ENCODE data around the gene SLC36A1.

SLC36A1 gene

DNA sequence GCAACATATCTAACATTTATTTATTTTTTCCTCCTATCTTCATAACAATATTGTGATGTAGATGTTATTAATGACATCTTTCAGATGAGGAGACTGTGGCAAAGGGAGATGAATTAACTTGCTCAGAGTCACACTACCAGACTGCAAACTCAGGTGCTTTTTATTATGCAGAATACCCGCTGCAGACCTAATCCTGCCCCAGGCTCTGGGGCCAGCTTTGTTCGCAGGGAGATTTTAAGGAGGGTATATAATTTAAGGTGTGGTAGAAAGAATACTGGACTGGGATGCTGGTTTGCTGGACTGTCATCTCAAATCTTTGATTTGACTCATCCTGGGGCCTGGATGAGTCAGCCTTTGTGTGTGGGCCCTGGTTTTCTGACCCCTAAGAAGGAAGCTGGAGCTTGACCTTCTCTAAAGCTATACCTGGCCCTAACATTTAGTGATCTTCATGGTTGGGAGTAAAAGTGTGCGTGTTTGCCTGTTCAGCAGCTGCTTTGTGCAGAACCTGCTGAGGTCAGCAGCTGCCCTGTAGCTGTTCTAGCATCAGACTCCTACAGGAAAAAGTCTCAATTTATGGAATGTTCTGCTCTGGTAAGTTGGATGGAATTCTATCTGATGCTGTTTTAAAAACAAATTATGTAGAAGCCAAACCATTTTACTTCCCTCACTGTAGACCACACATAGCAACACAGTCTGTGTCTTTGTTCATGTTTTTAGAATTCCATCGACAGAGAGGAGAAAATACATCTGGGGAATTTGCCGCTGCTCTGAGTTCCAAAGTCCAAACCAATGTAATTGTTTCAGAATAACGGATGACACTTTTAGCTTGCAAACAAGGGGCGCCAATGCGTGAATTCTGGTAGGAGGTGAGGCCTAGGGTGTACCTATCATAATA, 4.5 kb downstream of the SLC36A1 start:
- DNase-seq = no peak

DNA sequence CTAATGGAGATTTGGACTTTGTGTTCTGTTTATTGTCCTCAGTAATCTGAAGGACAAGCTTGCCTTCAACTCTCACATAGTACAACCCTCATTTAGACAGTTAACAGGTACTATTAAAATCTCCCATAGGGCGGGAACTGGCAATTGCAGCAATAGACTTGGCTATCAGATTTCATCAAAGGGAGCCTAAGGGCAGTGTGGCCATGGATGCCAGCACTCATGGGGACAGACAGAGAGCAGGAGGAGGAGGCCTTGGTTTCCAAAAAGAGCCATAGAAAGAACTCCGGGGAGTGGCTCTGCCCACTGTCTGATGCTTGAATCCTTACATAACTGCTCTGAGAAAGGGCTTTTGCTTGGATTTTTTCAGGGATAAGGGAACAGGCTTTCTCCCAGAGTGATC, 6.8 kb downstream of the SLC36A1 start:
- DNase-seq = peak; percentile 76

DNA sequence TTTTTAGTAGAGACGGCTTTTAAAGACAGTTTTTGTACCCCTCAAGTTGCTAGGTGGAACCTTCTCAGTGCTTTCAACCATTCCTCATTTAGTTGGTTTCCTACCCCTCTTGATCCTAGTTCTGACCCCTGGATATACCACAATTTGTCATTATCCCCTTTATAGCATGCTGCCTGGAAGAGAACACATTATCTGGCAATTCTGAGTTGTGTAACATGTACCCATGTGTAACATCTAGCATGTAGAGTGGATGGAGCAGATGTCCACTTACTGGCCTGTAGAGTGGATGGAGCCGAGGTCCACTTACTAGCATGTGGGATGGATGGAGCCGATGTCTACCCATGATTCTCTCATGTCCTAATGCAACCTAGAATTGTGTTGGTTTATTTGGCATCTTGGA, 7.5 kb downstream of the SLC36A1 start:
- no peak for DNase-seq

DNA sequence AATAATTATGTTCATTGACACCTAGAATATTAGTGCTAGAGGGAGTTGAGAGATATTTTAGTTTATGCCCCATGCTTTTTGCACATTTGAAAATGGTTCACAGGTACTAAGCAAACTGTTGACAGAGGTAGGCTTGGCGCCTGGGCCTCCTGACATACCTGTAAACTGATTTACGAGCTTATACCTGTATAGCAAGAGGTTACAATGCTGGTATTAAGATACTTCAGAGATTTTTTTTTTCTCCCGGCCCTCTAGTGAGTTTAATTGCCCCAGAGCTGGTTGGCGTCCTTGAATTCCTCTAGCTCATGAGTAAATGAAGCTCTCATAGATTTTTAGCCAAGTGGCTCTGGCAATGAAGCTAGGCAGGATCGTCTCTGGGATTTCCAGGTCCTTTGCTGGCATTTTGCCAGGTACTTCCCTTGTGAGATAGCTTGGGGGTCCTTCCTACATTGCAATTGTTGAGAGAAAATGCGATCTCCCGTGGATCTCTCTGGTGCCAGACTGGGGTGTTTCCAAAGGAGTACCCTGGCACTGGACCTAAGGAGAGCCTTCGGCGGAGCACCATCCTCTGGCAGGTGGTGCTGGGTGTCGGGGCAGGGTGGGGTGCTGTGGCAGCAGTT, 9.0 kb downstream of the SLC36A1 start:
- DNase-seq = no peak

DNA sequence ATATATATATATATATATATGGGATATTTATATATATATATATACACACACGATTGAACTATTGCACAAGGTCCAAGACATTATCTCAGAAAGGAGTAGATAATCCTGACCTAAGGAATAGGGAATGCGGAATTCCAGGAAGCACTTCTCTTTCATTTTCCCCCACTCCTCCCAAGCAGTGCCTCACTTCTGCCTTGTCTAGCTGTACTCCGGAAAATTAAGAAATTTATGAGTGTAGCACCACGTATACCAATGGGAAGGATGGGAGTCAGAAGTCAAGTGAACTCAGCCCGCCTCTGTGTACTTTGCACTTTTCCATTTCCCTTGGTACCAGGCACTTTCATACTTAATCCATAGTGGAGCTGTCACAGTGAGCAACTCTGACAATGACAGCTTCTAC, 10.9 kb downstream of the SLC36A1 start:
- DNase-seq = no peak

DNA sequence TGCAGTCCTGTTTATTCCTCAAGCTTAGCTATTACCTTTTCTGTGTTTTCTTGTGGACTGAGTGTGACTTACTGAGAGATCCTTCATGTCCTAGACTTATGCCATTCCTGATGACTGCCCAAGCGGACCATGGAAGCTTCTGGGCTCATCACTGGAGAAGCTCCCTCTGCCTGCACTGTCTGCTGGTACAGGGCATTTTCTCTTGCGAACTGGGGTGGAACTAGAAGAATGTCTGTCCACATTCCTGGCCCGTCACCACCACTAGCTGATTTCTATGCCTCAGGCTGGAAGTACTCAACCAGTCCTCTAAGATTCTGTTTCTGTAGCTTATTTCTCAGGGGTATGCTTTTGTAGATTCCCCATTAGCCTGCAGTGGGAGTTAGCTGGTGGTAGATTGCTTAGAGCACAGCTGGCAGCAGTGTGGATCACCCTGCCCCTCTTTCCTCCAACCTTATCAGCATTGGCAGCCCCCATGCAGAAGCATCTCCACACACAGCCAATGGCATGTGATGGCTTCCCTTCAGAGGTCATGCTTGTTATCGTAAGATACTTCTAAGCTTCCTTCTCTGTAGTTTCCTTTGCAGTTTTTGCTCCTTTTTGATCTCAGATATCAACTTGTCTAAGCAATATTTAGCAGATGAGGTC, 12.4 kb downstream of the SLC36A1 start:
- DNase-seq = no peak

DNA sequence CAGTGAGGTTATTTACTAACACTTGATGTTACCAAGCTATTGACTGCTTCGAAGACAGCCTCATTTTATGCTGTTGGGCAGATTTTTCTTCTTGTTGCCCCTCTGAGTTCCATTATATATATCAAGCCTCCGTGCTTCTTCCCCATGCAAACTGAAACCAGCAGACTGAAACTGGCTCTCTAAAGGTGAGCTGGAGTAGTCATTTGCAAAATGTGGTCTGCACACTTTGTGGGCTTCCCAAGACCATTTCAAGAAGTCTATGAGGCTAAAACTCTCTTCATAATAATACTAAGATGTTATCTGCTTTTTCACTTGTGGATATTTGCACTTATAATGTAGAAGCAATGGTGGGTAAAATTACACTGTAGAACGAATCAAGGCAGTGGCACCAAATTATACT, 13.9 kb downstream of the SLC36A1 start:
- DNase-seq = no peak

DNA sequence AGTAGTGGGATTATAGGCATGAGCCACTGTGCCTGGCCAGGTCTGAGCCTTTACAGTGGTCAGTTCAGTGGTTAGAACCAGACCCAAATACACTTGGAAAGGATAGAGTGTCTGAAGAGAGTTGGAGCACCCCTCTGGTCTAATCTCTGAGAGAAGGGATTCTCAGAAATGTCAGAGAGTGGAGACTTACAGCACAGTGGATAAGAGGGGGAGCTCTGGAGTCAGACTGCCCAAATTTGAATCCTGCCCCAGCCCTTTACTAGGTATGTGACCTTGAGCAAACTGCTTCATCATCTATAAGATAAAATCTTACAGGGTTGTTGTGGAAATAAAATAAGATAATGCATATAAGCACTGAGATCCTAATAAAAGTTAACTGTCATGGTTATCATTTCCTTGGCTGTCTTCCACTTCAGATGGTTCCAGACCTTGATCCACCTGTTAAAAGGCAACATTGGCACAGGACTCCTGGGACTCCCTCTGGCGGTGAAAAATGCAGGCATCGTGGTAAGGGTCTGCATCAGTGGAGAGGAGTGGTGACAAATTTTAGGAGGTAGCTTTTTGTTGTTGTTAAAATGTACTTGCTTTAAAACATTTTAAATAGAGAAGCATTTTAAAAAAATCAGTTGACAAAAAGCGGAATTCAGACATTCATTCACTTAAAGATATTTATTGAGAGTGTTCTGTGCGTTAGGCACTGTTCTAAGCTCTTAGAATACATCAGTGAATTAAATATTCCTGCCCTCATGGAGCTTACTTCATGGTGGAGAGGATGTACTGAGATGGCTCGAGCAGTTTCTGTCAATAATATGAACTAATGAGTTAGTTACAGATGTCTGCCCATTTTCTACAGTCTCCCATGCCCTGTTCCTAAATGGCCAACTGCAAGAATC, 16.0 kb downstream of the SLC36A1 start:
- DNase-seq = no peak

DNA sequence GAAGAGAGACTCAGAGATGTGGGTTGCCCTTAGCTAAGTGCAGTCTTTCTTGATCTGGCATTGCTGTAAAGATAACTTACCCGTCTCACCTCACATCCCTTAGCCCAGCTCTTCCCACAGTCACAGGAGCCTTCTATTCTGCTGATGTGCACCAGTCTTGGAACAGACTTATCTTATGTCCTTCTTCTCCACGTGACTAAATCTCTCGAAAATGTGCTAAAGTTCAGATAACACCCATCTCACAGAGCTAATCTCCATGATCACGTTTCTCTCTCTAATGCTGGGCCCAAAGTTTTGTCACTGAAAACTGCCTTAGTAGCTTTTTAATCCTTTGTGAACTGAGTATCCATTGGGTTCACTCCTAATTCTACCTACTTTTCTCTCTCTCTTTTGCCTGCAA, 16.7 kb downstream of the SLC36A1 start:
- no peak for DNase-seq

DNA sequence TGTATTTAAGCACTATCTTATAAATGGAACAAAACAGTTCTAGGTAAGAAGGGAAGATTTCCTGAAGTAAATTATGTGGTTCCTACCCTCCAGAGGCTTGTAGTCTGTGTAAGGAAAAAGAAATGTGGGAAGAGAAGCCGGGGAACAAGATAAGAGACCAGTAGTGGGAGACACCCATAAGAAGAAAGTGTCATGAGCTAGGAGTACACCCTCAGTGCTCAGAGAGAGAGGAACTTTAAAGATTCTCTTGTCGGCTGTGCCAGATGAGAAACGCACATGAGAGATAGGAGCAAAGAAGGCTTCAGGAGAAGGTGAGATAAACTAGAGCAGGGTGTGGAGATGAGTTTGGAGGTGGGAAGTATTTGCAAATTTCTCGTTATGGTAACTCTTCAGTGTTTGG, 18.1 kb downstream of the SLC36A1 start:
- DNase-seq = no peak

DNA sequence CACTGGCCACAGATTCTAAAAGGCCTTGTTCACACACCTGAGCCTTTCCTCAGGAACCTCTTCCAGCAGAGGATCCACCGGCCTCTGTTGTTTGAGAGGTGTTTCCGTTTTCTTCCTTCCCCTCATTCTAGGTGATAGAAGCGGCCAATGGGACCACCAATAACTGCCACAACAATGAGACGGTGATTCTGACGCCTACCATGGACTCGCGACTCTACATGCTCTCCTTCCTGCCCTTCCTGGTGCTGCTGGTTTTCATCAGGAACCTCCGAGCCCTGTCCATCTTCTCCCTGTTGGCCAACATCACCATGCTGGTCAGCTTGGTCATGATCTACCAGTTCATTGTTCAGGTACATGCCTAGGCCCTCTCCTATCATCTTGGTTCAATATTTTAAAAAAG, 20.2 kb downstream of the SLC36A1 start:
- DNase-seq = no peak

DNA sequence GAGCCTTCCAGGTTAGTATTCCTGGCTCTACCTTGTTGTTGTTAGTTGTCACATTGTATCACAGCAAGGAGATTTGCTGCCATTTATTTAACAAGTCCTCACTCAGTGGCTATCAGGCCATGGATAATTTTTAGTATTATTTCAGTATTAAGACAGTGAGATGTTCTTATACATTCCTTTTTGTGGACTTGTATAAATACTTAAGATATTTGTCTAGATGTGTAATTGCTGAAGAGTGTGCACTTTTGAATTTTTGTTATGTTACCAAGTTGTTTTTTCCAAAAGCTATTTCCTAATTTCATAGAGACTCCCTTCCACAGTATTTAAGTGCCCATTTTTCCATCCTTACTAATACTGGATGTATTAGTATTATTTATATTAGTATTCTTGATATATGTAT, 22.0 kb downstream of the SLC36A1 start:
- no peak for DNase-seq

DNA sequence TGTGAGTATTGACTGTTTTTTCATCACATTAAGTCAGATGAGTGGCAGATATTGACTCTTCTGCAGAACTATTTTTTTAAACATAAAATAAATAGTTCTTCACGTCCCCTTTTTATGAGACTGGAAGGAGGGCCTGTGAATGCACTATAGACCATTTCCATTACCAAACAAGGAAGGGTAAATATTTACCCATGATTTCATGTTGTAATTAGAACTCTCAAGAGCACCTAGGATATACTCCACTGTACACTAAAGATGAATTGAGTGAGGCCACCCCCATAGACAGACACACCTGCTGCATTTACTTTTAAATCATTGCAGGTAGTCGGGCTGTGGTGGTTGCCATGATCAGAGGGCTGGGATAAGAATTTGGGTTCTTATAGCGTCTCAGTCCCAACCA, 22.6 kb downstream of the SLC36A1 start:
- peak; percentile 96 for DNase-seq

DNA sequence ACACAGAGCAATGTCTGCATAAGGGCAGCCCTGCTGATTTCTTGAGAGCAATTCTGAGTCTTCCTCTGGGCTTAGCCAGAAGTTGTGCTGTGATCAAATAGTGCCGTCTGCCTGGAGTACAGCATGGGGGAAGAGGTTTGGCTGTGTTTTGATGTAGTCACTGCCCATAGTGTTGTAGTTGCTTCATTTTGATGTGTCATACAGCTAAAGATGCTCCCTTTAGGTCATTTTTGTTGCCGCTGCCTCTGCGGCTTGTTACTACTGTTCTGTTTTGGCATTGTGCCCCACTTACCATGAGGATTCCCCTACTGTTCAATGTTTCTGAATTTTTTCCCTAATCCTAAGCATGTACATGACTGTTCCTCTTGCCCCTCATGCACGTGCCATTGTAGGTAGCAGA, 23.0 kb downstream of the SLC36A1 start:
- DNase-seq = no peak

DNA sequence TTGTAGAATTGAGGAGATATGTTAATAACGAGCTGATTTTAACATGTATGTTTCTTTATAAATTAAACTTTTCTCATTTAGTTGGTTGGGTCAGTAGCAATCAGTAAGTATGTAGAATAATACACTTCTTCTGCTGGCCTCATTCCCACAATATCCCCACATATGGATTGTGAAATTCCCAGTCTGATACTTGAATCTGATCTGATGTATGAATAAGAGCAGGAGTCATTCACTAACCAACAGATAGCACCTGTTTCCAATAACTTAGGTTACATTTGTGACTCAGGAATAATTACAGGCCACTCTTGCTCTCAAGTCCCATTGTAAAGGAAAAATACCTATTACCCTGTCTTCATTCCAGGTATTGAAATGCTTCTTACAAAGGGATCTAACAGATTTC, 23.9 kb downstream of the SLC36A1 start:
- DNase-seq = peak; percentile 80

DNA sequence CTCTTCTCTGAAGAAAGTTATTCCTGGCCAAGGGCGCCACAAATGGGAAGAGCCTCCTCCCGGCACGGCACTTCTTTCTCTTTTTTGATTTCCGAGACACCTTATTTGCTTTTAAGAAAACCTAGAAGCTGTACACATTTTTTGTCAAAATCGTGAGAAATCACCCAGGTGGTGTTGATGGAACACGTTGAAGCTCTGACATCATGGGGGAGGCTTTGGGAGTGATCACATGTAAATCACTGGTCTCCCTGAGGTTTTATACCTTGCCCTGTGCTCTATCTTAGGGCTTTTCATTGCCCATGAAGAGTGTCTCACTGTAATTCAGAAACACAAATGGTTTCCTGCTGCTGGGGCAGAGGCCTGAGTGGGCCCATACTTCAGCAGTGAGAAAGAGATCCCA, 27.4 kb downstream of the SLC36A1 start:
- no peak for DNase-seq

DNA sequence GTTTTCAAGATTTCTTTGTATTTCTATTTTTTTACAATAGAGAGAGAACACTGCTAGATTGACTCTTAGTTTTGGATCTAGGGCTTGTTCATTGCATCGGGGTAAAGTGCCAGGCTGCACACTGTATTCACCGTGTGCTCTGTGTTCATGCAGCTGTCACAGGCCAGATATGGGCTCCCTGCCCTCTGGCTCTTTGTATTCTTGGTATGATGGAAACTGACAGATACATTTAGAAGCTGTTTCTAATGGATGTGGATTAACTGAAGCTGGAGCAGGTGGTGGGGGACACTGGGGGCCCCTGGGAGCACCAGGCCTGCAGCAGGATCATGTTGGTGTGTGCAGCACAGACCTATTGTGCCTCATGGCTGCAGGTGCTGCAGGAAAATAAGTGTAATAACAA, 28.0 kb downstream of the SLC36A1 start:
- DNase-seq = peak; percentile 15

DNA sequence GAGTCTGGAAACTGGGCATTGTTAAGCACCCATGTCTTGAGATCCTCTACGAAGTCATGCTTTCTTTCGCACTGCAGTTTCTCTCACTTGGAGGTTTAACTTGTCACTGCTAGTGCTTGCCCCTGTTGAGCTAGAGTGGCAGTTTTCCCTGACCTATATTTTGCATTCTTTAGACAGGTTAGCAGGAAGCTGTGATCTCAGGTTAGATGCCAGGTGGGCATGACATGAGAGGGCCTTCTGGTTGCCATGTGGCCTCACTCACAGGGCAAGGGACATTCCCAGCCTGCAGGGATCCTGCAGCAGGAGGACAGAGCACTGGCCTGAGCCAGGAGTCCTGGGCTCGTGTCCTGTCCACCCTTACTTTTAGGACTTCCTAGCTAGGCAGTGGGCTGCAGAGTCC, 28.6 kb downstream of the SLC36A1 start:
- DNase-seq = no peak

DNA sequence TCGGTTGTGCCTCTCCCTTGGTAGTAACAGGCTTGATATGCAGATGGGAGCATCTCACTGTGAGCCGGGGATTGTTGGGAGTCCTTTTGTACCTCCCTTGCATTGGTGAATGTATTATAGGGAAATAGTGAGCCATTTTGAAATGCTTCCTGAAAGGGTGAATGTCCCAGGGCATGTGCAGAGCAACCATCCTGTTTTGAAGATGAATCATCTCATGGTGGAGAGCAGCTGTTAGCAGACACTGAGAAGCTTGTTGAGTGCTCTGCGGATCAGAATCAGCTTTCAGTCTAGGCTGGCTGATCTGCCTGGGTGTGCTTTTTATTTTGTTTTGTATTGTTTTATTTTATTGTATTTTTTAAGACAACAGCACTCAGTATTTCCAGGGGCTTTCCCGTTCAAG, 29.7 kb downstream of the SLC36A1 start:
- DNase-seq = no peak

DNA sequence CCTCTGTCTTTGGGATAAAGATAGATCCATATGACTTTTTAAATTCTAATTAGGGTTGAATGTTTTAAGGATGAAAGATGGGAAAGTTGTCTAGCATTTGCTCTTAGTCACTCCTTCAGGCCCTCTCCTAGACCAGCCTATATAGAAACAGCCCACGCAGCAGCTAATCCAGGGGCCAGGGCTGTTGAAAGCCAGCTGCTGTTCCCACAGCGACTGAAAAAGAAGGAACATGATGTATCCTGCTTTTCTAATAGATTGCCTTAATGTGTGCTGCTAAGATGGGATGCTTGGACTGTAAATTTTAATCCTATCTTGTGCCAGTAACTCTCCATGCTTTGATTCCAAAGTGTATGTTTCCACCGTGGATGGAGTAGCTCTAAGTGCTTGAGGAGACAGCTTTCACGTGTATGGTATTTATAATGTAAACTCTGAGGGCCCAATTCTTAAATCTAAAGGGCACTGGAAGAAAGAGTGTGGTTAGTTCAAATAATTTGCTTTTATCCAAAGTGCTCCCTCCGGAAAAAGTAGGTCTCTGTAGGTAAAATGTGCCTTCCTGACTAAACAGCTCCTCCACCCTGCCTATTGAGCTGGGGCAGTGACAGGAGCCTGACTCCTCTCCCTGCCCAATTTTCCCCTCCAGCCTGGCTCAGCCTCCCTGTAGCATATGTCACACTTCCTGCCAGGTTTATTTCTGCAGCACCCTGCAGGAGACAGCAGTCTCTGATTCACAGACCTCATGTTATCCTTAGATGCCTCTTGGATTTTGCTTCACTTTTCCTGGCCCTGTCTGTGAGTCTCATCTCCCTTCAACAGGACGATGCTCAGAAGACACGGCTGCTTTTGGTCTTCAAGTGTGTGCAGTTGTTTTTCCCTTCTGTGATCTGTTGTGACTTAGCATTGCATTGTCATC, 33.2 kb downstream of the SLC36A1 start:
- DNase-seq = peak; percentile 18

DNA sequence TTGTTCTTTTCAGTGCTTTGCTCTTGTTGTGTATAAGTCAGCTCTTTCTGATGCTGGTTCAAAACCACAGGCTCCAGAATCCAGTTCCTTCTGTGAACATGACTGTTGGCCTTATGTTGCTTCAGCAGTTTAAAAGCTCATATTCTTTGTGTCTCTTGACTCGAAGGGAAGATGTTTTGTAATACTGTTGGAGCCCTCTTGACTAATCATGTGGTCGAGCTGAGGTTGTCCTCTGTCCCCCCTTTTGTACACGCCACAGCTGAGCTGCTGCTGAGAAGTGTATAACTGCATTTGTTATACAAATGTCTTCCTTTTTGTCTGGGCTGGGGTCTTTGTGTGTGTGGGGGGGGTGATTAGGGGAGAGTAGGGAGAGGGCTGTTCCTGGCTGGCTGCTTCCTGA, 35.8 kb downstream of the SLC36A1 start:
- DNase-seq = no peak

DNA sequence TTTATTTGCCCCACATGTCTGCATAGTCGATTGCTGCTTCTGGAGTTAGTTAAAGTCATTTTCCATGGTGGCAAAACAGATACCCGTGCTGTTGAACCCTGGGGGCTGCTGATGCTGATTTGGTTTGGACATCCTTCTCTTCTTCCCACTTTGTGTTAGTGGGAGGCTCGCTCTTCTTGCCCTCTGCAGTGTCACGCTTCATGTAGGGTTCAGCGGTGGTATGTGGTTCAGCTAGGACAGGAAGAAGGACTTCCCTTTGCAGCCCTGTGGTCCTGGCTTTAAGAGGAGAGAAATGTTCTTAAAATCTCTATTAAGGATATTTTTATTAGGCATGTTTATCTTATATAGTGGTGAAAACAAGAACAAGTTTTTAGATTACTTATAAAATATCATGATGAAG, 36.2 kb downstream of the SLC36A1 start:
- DNase-seq = no peak

Measured in NCI-H69 (cell line).